PC-3 (cell line): ENCODE measurements around the gene SDK1.

Source experiments
- CTCF ChIP-seq: fragments of 300-600 bp; sonication (generic); conservative IDR thresholded peaks from 2 replicates; pipeline ENCODE4 v1.5.1; 2017; ENCODE audit warnings: antibody characterized with exemption, low read depth, mild to moderate bottlenecking, low read length
- EZH2 ChIP-seq: fragments of 300-600 bp; sonication (generic); IDR thresholded peaks from one replicate; pipeline ENCODE4 v1.6.1; 2017; ENCODE audit warnings: antibody characterized with exemption, mild to moderate bottlenecking, low read length; ENCODE audit not compliant: unreplicated experiment

GRCh38 chr7:4013793-4014192 is 712.7 kb downstream of the SDK1 start:
- TF ChIP-seq CTCF = no peak
- TF ChIP-seq EZH2 = no peak
